ENCODE results near the gene AMPH. TPM values are rescaled to one million over a fixed set of nuclear protein-coding genes. Genes with fewer than 3 reads are reported as not detected.
A peak's percentile ranks its signal among the peaks of the same experiment; 100 is the strongest.

The AMPH gene
- total RNA-seq = 1.4 TPM
- polyA plus RNA-seq = 1.3 TPM
- long read RNA-seq, donor 1 = 0 reads
- long read RNA-seq, donor 2 = 0 reads
- long read RNA-seq, donor 3 = 0 reads
- long read RNA-seq, donor 4 = 0 reads
- long read RNA-seq, donor 5 = 0 reads
- long read RNA-seq, donor 6 = 0 reads
- long read RNA-seq, donor 7, partial matches to known transcripts = 0 of 2 reads
- long read RNA-seq, donor 7, other reads (novel, unspliced or antisense) = 0 of 2 reads
- long read RNA-seq, donor 8, partial matches to known transcripts = 0 of 1 reads
- long read RNA-seq, donor 8, other reads (novel, unspliced or antisense) = 0 of 1 reads
- long read RNA-seq, donor 9, partial matches to known transcripts = 0 of 1 reads
- long read RNA-seq, donor 9, other reads (novel, unspliced or antisense) = 0 of 1 reads
- long read RNA-seq, donor 10, partial matches to known transcripts = 8 of 8 reads
- long read RNA-seq, donor 10, other reads (novel, unspliced or antisense) = 0 of 8 reads

GRCh38 chr7:38630720-38631673 lies at the start of gene AMPH:
Gene AMPH (minus strand): TSS chr7:38631373. CDS start chr7:38631351, 22 bp downstream.
- no peaks in the 10 kb centered on the region for H3K9me3 ChIP-seq (ENCODE audit: control insufficient read depth in 2 of 2, insufficient read depth in 1 of 2, low read length in 1 of 2)
- H3K36me3 ChIP-seq (ENCODE audit: control insufficient read depth in 2 of 2, insufficient read depth in 2 of 2, low read length in 1 of 2) = no peaks in the 10 kb centered on the region
- peak in 5 of 9 donors; percentile 9 to 32 (median 18) for DNase-seq (ENCODE audit: low read depth in 6 of 9, low spot score in 9 of 9)
- no peak within 1 kb of the TSS for H3K27ac ChIP-seq (ENCODE audit: low read depth in 1 of 2, low read length in 1 of 2)
- no peaks in the 10 kb centered on the region for H3K4me1 ChIP-seq (ENCODE audit: control insufficient read depth in 2 of 2, insufficient read depth in 2 of 2, low read length in 2 of 2)
- H3K27me3 ChIP-seq (ENCODE audit: control insufficient read depth in 2 of 2, insufficient read depth in 1 of 2, low read length in 1 of 2) = peaks cover 33 to 47% of the 10 kb centered on the region in 2 donors
- H3K4me3 ChIP-seq (ENCODE audit: low read length in 2 of 2) = peak within 1 kb of the TSS in 1 of 2 donors; percentile 41
- 2% methylated on average over 105 of the region's 105 CpGs for WGBS

DNA sequence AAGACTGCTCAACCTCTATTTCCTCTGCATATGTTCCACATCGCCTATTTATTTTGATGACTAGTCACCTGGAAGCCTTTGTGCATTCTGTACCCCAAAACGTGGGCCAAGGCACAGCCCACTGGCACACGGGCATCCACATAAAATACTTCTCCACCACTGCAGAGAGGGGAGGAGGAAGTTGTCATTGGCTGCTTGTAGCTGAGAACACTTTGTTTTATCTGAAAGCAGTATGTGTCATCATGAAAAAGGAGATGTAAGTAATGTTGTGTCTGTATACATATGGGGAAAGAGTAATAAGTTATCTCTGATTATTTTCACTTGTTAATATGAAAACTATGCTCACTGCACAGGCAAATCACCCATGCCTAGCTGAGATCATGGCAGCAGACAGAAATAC lies 48.2 kb upstream of the AMPH start:
- no peak overlapping the region for H3K4me3 ChIP-seq (ENCODE audit: low read length in 2 of 2)
- no peaks in the 10 kb centered on the region for H3K36me3 ChIP-seq (ENCODE audit: control insufficient read depth in 2 of 2, insufficient read depth in 2 of 2, low read length in 1 of 2)
- no peak for DNase-seq (ENCODE audit: low read depth in 6 of 9, low spot score in 9 of 9)
- H3K4me1 ChIP-seq (ENCODE audit: control insufficient read depth in 2 of 2, insufficient read depth in 2 of 2, low read length in 2 of 2) = no peaks in the 10 kb centered on the region
- WGBS = 86% methylated on average over 3 of the region's 3 CpGs
- H3K9me3 ChIP-seq (ENCODE audit: control insufficient read depth in 2 of 2, insufficient read depth in 1 of 2, low read length in 1 of 2) = no peaks in the 10 kb centered on the region
- no peak overlapping the region for H3K27ac ChIP-seq (ENCODE audit: low read depth in 1 of 2, low read length in 1 of 2)
- H3K27me3 ChIP-seq (ENCODE audit: control insufficient read depth in 2 of 2, insufficient read depth in 1 of 2, low read length in 1 of 2) = no peaks in the 10 kb centered on the region

GRCh38 chr7:38678698-38679054 lies 47.5 kb upstream of the AMPH start:
- H3K9me3 ChIP-seq (ENCODE audit: control insufficient read depth in 2 of 2, insufficient read depth in 1 of 2, low read length in 1 of 2) = no peaks in the 10 kb centered on the region
- no peaks in the 10 kb centered on the region for H3K36me3 ChIP-seq (ENCODE audit: control insufficient read depth in 2 of 2, insufficient read depth in 2 of 2, low read length in 1 of 2)
- no peak overlapping the region for H3K27ac ChIP-seq (ENCODE audit: low read depth in 1 of 2, low read length in 1 of 2)
- no peaks in the 10 kb centered on the region for H3K4me1 ChIP-seq (ENCODE audit: control insufficient read depth in 2 of 2, insufficient read depth in 2 of 2, low read length in 2 of 2)
- H3K4me3 ChIP-seq (ENCODE audit: low read length in 2 of 2) = no peak overlapping the region
- 95% methylated on average over 1 of the region's 1 CpG for WGBS
- no peaks in the 10 kb centered on the region for H3K27me3 ChIP-seq (ENCODE audit: control insufficient read depth in 2 of 2, insufficient read depth in 1 of 2, low read length in 1 of 2)
- DNase-seq (ENCODE audit: low read depth in 6 of 9, low spot score in 9 of 9) = no peak

- H3K4me3 ChIP-seq (ENCODE audit: low read length in 2 of 2) = no peak overlapping the region
- no peaks in the 10 kb centered on the region for H3K4me1 ChIP-seq (ENCODE audit: control insufficient read depth in 2 of 2, insufficient read depth in 2 of 2, low read length in 2 of 2)
- 96% methylated on average over 5 of the region's 5 CpGs for WGBS
- H3K9me3 ChIP-seq (ENCODE audit: control insufficient read depth in 2 of 2, insufficient read depth in 1 of 2, low read length in 1 of 2) = no peaks in the 10 kb centered on the region
- no peaks in the 10 kb centered on the region for H3K27me3 ChIP-seq (ENCODE audit: control insufficient read depth in 2 of 2, insufficient read depth in 1 of 2, low read length in 1 of 2)
- H3K36me3 ChIP-seq (ENCODE audit: control insufficient read depth in 2 of 2, insufficient read depth in 2 of 2, low read length in 1 of 2) = no peaks in the 10 kb centered on the region
- no peak for DNase-seq (ENCODE audit: low read depth in 6 of 9, low spot score in 9 of 9)
- H3K27ac ChIP-seq (ENCODE audit: low read depth in 1 of 2, low read length in 1 of 2) = no peak overlapping the region
Measured at GRCh38 chr7:38677981-38678697, 47.0 kb upstream of the AMPH start.

- H3K9me3 ChIP-seq (ENCODE audit: control insufficient read depth in 2 of 2, insufficient read depth in 1 of 2, low read length in 1 of 2) = no peaks in the 10 kb centered on the region
- H3K27me3 ChIP-seq (ENCODE audit: control insufficient read depth in 2 of 2, insufficient read depth in 1 of 2, low read length in 1 of 2) = no peaks in the 10 kb centered on the region
- 94% methylated on average over 8 of the region's 8 CpGs for WGBS
- H3K27ac ChIP-seq (ENCODE audit: low read depth in 1 of 2, low read length in 1 of 2) = no peak overlapping the region
- no peak overlapping the region for H3K4me3 ChIP-seq (ENCODE audit: low read length in 2 of 2)
- no peaks in the 10 kb centered on the region for H3K4me1 ChIP-seq (ENCODE audit: control insufficient read depth in 2 of 2, insufficient read depth in 2 of 2, low read length in 2 of 2)
- DNase-seq (ENCODE audit: low read depth in 6 of 9, low spot score in 9 of 9) = no peak
- no peaks in the 10 kb centered on the region for H3K36me3 ChIP-seq (ENCODE audit: control insufficient read depth in 2 of 2, insufficient read depth in 2 of 2, low read length in 1 of 2)
Measured at GRCh38 chr7:38675494-38676106, 44.4 kb upstream of the AMPH start.

DNA sequence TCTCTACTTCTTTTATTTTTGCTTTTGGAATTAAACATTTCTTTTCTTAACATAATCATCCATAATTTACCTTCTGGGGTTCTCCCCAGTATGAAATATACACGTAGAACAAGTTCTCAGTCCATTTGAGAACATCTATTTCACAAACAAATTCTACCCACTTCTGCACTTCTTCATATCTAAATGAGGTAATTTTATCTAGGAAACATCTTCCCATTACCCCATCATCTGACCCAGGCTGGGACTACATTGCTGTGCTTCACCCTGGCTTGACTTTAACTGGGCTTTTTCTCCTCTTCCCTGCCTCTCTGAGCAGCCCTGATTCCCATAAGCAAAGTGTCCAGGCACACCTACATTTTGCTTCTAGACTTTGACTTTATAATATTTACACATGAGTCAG lies 43.3 kb upstream of the AMPH start:
- Histone ChIP-seq H3K27me3 (ENCODE audit: control insufficient read depth in 2 of 2, insufficient read depth in 1 of 2, low read length in 1 of 2) (no peaks in the 10 kb centered on the region), H3K4me1 (ENCODE audit: control insufficient read depth in 2 of 2, insufficient read depth in 2 of 2, low read length in 2 of 2) (no peaks in the 10 kb centered on the region), H3K4me3 (ENCODE audit: low read length in 2 of 2) (no peak overlapping the region), H3K36me3 (ENCODE audit: control insufficient read depth in 2 of 2, insufficient read depth in 2 of 2, low read length in 1 of 2) (no peaks in the 10 kb centered on the region), H3K9me3 (ENCODE audit: control insufficient read depth in 2 of 2, insufficient read depth in 1 of 2, low read length in 1 of 2) (no peaks in the 10 kb centered on the region), H3K27ac (ENCODE audit: low read depth in 1 of 2, low read length in 1 of 2) (no peak overlapping the region)
- 90% methylated on average over 1 of the region's 1 CpG for WGBS
- DNase-seq (ENCODE audit: low read depth in 6 of 9, low spot score in 9 of 9) = no peak

DNA sequence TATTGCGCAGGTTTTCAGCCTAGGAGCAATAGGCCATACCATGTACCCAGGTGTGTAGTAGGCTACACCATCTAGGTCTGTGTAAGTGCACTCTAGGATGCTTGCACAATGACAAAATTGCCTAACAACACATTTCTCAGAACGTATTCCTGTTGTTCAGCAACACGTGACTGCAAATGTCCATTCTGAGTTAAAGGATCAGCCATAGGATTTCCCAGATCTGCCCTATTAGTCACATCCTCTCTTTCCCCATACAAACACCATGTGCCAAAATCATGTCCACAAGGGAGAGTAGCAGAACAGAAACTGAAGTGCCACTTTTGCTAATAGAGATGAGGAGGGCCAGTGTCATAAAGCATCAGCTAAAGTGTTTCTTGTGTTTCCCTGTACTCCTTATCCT lies 42.6 kb upstream of the AMPH start:
- WGBS = 98% methylated on average over 3 of the region's 3 CpGs
- no peak overlapping the region for H3K4me3 ChIP-seq (ENCODE audit: low read length in 2 of 2)
- no peaks in the 10 kb centered on the region for H3K4me1 ChIP-seq (ENCODE audit: control insufficient read depth in 2 of 2, insufficient read depth in 2 of 2, low read length in 2 of 2)
- no peak for DNase-seq (ENCODE audit: low read depth in 6 of 9, low spot score in 9 of 9)
- no peaks in the 10 kb centered on the region for H3K27me3 ChIP-seq (ENCODE audit: control insufficient read depth in 2 of 2, insufficient read depth in 1 of 2, low read length in 1 of 2)
- H3K27ac ChIP-seq (ENCODE audit: low read depth in 1 of 2, low read length in 1 of 2) = no peak overlapping the region
- H3K36me3 ChIP-seq (ENCODE audit: control insufficient read depth in 2 of 2, insufficient read depth in 2 of 2, low read length in 1 of 2) = no peaks in the 10 kb centered on the region
- no peaks in the 10 kb centered on the region for H3K9me3 ChIP-seq (ENCODE audit: control insufficient read depth in 2 of 2, insufficient read depth in 1 of 2, low read length in 1 of 2)

DNA sequence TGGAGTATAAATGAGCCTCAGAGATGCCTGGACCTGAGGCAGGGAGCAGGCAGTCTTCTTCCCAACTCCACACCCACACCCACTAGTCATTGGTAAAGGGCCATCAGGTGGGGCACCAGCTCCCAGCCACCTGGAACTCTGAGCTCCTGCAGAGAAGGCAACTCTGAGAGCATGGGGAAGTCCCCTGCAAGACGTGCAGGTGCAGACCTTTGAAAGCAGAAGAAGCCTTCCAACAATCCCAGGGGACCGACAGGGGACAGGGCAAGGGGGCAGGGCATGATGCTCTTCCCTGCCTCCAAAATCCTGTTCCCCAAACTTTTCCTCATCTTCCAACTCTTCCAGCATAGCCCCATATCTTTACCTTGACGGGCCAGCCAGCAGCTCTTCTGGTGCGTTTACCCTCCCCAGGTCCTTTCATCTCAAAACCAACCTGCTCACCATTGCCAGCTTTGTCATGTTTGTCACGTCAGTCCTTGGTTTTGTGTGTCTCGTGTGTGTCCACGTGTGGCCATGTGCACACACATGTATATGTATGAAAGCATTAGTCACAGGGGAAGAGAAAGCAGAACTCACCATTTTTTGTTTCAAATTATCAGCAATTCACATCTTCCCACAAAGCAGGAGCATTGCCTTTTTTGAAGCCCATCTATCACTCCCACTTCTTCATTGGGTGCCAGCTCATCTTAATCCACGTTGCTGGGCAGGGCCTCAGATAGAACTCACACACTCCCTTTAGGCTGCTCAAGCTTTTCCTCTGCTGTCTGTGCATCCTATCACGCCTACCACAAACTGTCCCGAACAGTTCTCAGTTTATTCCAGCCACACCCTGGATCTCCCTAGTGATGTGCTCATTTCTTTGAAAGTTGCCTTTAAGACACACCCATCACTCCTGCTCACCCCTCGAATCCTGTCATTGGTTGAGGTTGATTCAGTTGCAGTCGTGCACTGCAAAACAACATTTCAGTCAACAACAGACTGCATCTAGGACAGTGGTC lies 41.0 kb upstream of the AMPH start:
- H3K4me3 ChIP-seq (ENCODE audit: low read length in 2 of 2) = no peak overlapping the region
- H3K27ac ChIP-seq (ENCODE audit: low read depth in 1 of 2, low read length in 1 of 2) = no peak overlapping the region
- no peaks in the 10 kb centered on the region for H3K36me3 ChIP-seq (ENCODE audit: control insufficient read depth in 2 of 2, insufficient read depth in 2 of 2, low read length in 1 of 2)
- no peak for DNase-seq (ENCODE audit: low read depth in 6 of 9, low spot score in 9 of 9)
- no peaks in the 10 kb centered on the region for H3K4me1 ChIP-seq (ENCODE audit: control insufficient read depth in 2 of 2, insufficient read depth in 2 of 2, low read length in 2 of 2)
- 73% methylated on average over 12 of the region's 12 CpGs for WGBS
- no peaks in the 10 kb centered on the region for H3K27me3 ChIP-seq (ENCODE audit: control insufficient read depth in 2 of 2, insufficient read depth in 1 of 2, low read length in 1 of 2)
- H3K9me3 ChIP-seq (ENCODE audit: control insufficient read depth in 2 of 2, insufficient read depth in 1 of 2, low read length in 1 of 2) = no peaks in the 10 kb centered on the region

All from thymus (tissue), 14 donors.